HCT116 (cell line): ENCODE results near the gene GSTM4. TPM values are rescaled to one million over a fixed set of nuclear protein-coding genes. Genes with fewer than 3 reads are reported as not detected.

ENCODE experiments used
- ATAC-seq: fragments of 200-7000 bp; cut with Tn5 transposase; 2 replicates; pipeline ENCODE4 v1.9.1; 2020; ENCODE audit warnings: mild to moderate bottlenecking, moderate library complexity
- BruUV-seq: library from RNA; stranded (reverse); fragments of 400-500 nt; replicated peaks from 2 replicates; lab custom pipeline; 2021; lab: Mats Ljungman, UMichigan
- CTCF ChIA-PET: fragments of 300-600 bp; sonication (Branson Sonifier 250); formaldehyde crosslinking; loops from one replicate; lab custom pipeline; 2021; ENCODE audit warnings: antibody characterized with exemption; lab: Charles Lee
- POLR2A ChIA-PET: fragments of 300-600, 350-600 bp; sonication (Branson Sonifier 250); formaldehyde crosslinking; loops from one replicate; lab custom pipeline; 2021; ENCODE audit warnings: antibody characterized with exemption; lab: Charles Lee
- RAD21 ChIA-PET, 2 experiments: fragments of 300-600 bp; sonication (Branson Sonifier 250); formaldehyde crosslinking; loops; one replicate each; lab custom pipeline; 2023; ENCODE audit warnings: low total read pairs in 2 of 2; ENCODE audit not compliant: uncharacterized antibody in 2 of 2, unreplicated experiment in 2 of 2, low non-redundant PET in 1 of 2; lab: Charles Lee
- DNase-seq: peaks from one replicate; pipeline ENCODE4 v3.0.0-alpha.2; 2010; ENCODE audit warnings: low read depth, low spot score
- H2AFZ ChIP-seq: fragments of 200-600 bp; shearing (Covaris generic), sonication (generic); 2 replicates; pipeline ENCODE4 v1.6.1; 2017; ENCODE audit warnings: low read depth, mixed run types, mixed read lengths, antibody characterized with exemption, low read length; ENCODE audit not compliant: poor library complexity, severe bottlenecking
- H3K27ac ChIP-seq: 2 replicates; pipeline ENCODE4 v1.5.1; 2012; ENCODE audit warnings: low read depth, low read length
- H3K27me3 ChIP-seq: fragments of 200-600 bp; sonication (generic); 2 replicates; pipeline ENCODE4 v1.6.1; 2016; ENCODE audit warnings: mixed run types, low read length, mixed read lengths; ENCODE audit not compliant: insufficient read depth
- H3K36me3 ChIP-seq, 2 experiments: fragments of 200-500 bp in 1 of 2; fragments of 200-600 bp in 1 of 2; sonication (Bioruptor generic) in 1 of 2; sonication (generic) in 1 of 2; 2 replicates each; pipeline versions ENCODE4 v1.5.1 to v1.6.1; 2014 to 2016; ENCODE audit warnings: low read length in 2 of 2, inconsistent platforms in 1 of 2, mixed read lengths in 1 of 2, mixed run types in 1 of 2; ENCODE audit not compliant: insufficient read depth in 2 of 2, control insufficient read depth in 1 of 2
- H3K4me1 ChIP-seq, 2 experiments: fragments of 200-600 bp in 1 of 2; sonication (generic) in 1 of 2; 2 replicates each; pipeline versions ENCODE4 v1.5.1 to v1.6.1; 2012 to 2017; ENCODE audit warnings: low read length in 2 of 2, inconsistent platforms in 1 of 2, mild to moderate bottlenecking in 1 of 2, mixed read lengths in 1 of 2, mixed run types in 1 of 2, moderate library complexity in 1 of 2; ENCODE audit not compliant: insufficient read depth in 2 of 2, control insufficient read depth in 1 of 2
- H3K4me2 ChIP-seq: fragments of 200-600 bp; sonication (generic); 2 replicates; pipeline ENCODE4 v1.6.1; 2017; ENCODE audit warnings: mixed run types, low read length, mixed read lengths
- H3K4me3 ChIP-seq, 2 experiments: fragments of 200-600 bp in 1 of 2; sonication (generic) in 1 of 2; replicated peaks in 1 of 2; 2 replicates each; pipeline ENCODE4 v1.5.1; 2011 to 2016; ENCODE audit warnings: low read length in 2 of 2, control low read depth in 1 of 2, low read depth in 1 of 2, mild to moderate bottlenecking in 1 of 2, mixed read lengths in 1 of 2, mixed run types in 1 of 2
- H3K79me2 ChIP-seq: fragments of 200-600 bp; sonication (generic); 2 replicates; pipeline ENCODE4 v1.6.1; 2017; ENCODE audit warnings: mild to moderate bottlenecking, mixed run types, low read length, moderate library complexity, mixed read lengths; ENCODE audit not compliant: insufficient read depth
- H3K9ac ChIP-seq: fragments of 200-600 bp; sonication (generic); 2 replicates; pipeline ENCODE4 v1.6.1; 2016; ENCODE audit warnings: low read length, mixed read lengths
- H3K9me2 ChIP-seq: fragments of 200-600 bp; sonication (generic), shearing (Covaris generic); 2 replicates; pipeline ENCODE4 v1.6.1; 2017; ENCODE audit warnings: mixed run types, mild to moderate bottlenecking, moderate library complexity; ENCODE audit not compliant: insufficient read depth
- H3K9me3 ChIP-seq, 2 experiments: fragments of 200-500 bp in 1 of 2; fragments of 200-600 bp in 1 of 2; sonication (Bioruptor generic) in 1 of 2; sonication (generic) in 1 of 2; 2 replicates each; pipeline ENCODE4 v1.6.1; 2014 to 2017; ENCODE audit warnings: low read length in 2 of 2, mixed read lengths in 2 of 2, inconsistent platforms in 1 of 2, low read depth in 1 of 2, mild to moderate bottlenecking in 1 of 2, mixed run types in 1 of 2, moderate library complexity in 1 of 2; ENCODE audit not compliant: control insufficient read depth in 1 of 2, insufficient read depth in 1 of 2
- H4K20me1 ChIP-seq: fragments of 200-600 bp; sonication (generic), shearing (Covaris generic); 2 replicates; pipeline ENCODE4 v1.6.1; 2017; ENCODE audit warnings: mixed run types, mild to moderate bottlenecking, moderate library complexity; ENCODE audit not compliant: insufficient read depth
- EGR1 ChIP-seq: IDR thresholded peaks from 2 replicates; pipeline ENCODE4 v1.6.1; 2012; ENCODE audit warnings: low read depth
- ELF1 ChIP-seq: IDR thresholded peaks from 2 replicates; pipeline ENCODE4 v1.6.1; 2012; ENCODE audit warnings: low read depth, borderline replicate concordance
- EZH2phosphoT487 ChIP-seq: fragments of 200-600 bp; IDR thresholded peaks from 2 replicates; pipeline ENCODE4 v1.6.1; 2018; ENCODE audit warnings: antibody characterized with exemption, borderline replicate concordance
- JUND ChIP-seq: IDR thresholded peaks from 2 replicates; pipeline ENCODE4 v1.6.1; 2012
- MAX ChIP-seq: IDR thresholded peaks from 2 replicates; pipeline ENCODE4 v1.6.1; 2012
- POLR2AphosphoS5 ChIP-seq: IDR thresholded peaks from 2 replicates; pipeline ENCODE4 v1.6.1; 2011; ENCODE audit warnings: mild to moderate bottlenecking, low read depth, low read length, moderate library complexity
- RAD21 ChIP-seq: IDR thresholded peaks from 2 replicates; pipeline ENCODE4 v1.6.1; 2012; ENCODE audit warnings: low read depth, mild to moderate bottlenecking
- REST ChIP-seq: IDR thresholded peaks from 2 replicates; pipeline ENCODE4 v1.6.1; 2012; ENCODE audit warnings: low read depth
- SIN3A ChIP-seq: IDR thresholded peaks from 2 replicates; pipeline ENCODE4 v1.6.1; 2012; ENCODE audit warnings: low read depth
- SRF ChIP-seq: IDR thresholded peaks from 2 replicates; pipeline ENCODE4 v1.6.1; 2012; ENCODE audit warnings: low read depth
- TCF7L2 ChIP-seq: IDR thresholded peaks from 2 replicates; pipeline ENCODE4 v1.7.0; 2011; ENCODE audit warnings: borderline replicate concordance, inconsistent platforms; ENCODE audit not compliant: insufficient read depth, insufficient read length; ENCODE audit errors: extremely low read depth
- ZFX ChIP-seq: fragments of 450-650 bp; IDR thresholded peaks from 2 replicates; pipeline ENCODE4 v1.6.1; 2017
- intact Hi-C: fragments of 100-400 bp; cut with micrococcal nuclease; formaldehyde crosslinking; loops from 2 replicates; pipeline ENCODE4 v1.10.0; 2022
- total RNA-seq: library from RNA; stranded (reverse); gene quantifications from one replicate; pipeline ENCODE4 v1.2.1, GENCODE V29; 2021; ENCODE audit not compliant: unreplicated experiment
- TF ChIP-seq, protein P1 (sequence below): IDR thresholded peaks from 2 replicates; pipeline ENCODE4 v1.6.1; 2011; ENCODE audit warnings: mild to moderate bottlenecking, low read length, moderate library complexity; ENCODE audit not compliant: insufficient replicate concordance; ENCODE audit errors: extremely low read depth

The GSTM4 gene
- total RNA-seq, 1 experiment from 2014 or later: 15.9 TPM

DNA sequence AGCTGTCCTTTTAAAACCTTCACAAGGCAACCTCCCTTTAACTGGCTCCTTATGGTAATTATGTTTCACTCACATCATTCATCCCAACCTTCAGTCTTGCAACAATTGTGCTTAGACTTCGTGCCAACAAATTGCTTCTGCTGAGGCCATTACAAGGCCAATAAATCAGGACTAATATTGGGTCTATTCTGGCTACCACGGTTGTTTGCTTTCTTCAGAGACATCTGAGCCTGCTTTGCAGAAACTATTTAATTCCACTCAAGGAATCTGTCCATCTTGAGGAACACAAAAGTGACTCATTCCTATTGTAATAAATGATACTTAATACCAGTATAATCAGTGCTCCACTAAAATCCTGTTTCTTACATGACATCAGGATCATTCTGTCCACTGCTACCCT, 2.6 kb upstream of the GSTM4 start (continued):
- TF ChIP-seq REST: no peak

- Histone ChIP-seq H3K9me3 (no peaks in the 10 kb centered on the region), H3K36me3 (no peaks in the 10 kb centered on the region; a peak in 1 of 4 replicates), H3K4me1 (peaks cover 0 to 24% of the 10 kb centered on the region in 2 experiments; a peak in 3 of 4 replicates), H3K9me2 (no peaks in the 10 kb centered on the region), H2AFZ (no peak overlapping the region), H3K9ac (no peak overlapping the region), H3K27ac (no peak overlapping the region), H3K27me3 (peaks cover 10% of the 10 kb centered on the region; the same call in 1 of the 2 replicates), H4K20me1 (no peaks in the 10 kb centered on the region), H3K79me2 (no peaks in the 10 kb centered on the region), H3K4me3 (no peak overlapping the region), H3K4me2 (no peak overlapping the region; the same call in 1 of the 2 replicates)
- CTCF ChIA-PET: no interaction called here
- no peak for DNase-seq
- no peak for ATAC-seq
- BruUV-seq: no TSS peak
- POLR2A ChIA-PET: no interaction called here
- RAD21 ChIA-PET: no interaction called here
- intact Hi-C loops: no loop called here
- TF ChIP-seq ZFX (no peak), MAX (no peak), JUND (no peak), POLR2AphosphoS5 (no peak), ELF1 (no peak), EGR1 (no peak), SRF (no peak), RAD21 (no peak), TCF7L2 (no peak), REST (no peak), EZH2phosphoT487 (no peak), SIN3A (no peak)
- TF ChIP-seq, protein P1, sequence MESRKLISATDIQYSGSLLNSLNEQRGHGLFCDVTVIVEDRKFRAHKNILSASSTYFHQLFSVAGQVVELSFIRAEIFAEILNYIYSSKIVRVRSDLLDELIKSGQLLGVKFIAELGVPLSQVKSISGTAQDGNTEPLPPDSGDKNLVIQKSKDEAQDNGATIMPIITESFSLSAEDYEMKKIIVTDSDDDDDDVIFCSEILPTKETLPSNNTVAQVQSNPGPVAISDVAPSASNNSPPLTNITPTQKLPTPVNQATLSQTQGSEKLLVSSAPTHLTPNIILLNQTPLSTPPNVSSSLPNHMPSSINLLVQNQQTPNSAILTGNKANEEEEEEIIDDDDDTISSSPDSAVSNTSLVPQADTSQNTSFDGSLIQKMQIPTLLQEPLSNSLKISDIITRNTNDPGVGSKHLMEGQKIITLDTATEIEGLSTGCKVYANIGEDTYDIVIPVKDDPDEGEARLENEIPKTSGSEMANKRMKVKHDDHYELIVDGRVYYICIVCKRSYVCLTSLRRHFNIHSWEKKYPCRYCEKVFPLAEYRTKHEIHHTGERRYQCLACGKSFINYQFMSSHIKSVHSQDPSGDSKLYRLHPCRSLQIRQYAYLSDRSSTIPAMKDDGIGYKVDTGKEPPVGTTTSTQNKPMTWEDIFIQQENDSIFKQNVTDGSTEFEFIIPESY: no peak
Measured at GRCh38 chr1:109654519-109654918, 1.4 kb upstream of the GSTM4 start.
